ENCODE measurements around the gene NSMCE4A. TPM values are rescaled to one million over a fixed set of nuclear protein-coding genes. Genes with fewer than 3 reads are reported as not detected.

NSMCE4A gene
- total RNA-seq, 1 experiment from 2014 or later = 64.4 TPM

DNA sequence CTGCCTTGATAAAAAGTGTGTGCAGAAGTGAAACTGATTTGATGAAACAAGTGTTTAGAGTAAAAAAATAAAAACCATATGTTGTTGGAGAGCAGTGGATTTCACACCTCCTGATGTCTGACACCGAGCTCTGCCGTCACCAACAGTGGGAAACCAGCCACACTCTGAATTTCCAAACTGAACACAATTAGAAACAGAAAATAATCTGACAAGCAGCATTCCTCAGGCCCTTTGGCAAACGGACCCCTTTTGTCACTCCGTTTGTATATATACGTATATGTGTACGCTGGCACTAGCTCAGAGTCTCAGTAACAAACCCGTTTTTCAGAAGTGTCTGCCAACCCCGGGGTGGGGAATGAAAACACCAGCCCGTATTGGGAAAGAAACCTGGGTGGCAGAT, 46.4 kb upstream of the NSMCE4A start (continued):
- TF ChIP-seq, protein P1, sequence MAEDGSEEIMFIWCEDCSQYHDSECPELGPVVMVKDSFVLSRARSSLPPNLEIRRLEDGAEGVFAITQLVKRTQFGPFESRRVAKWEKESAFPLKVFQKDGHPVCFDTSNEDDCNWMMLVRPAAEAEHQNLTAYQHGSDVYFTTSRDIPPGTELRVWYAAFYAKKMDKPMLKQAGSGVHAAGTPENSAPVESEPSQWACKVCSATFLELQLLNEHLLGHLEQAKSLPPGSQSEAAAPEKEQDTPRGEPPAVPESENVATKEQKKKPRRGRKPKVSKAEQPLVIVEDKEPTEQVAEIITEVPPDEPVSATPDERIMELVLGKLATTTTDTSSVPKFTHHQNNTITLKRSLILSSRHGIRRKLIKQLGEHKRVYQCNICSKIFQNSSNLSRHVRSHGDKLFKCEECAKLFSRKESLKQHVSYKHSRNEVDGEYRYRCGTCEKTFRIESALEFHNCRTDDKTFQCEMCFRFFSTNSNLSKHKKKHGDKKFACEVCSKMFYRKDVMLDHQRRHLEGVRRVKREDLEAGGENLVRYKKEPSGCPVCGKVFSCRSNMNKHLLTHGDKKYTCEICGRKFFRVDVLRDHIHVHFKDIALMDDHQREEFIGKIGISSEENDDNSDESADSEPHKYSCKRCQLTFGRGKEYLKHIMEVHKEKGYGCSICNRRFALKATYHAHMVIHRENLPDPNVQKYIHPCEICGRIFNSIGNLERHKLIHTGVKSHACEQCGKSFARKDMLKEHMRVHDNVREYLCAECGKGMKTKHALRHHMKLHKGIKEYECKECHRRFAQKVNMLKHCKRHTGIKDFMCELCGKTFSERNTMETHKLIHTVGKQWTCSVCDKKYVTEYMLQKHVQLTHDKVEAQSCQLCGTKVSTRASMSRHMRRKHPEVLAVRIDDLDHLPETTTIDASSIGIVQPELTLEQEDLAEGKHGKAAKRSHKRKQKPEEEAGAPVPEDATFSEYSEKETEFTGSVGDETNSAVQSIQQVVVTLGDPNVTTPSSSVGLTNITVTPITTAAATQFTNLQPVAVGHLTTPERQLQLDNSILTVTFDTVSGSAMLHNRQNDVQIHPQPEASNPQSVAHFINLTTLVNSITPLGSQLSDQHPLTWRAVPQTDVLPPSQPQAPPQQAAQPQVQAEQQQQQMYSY (CRISPR knock-in tag; IDR thresholded peaks at IDR 0.05) = no peak
- no peak for TF ChIP-seq NFYB (CRISPR knock-in tag; conservative IDR thresholded peaks at IDR 0.05; ENCODE audit: low read depth)
- TF ChIP-seq, protein P2, sequence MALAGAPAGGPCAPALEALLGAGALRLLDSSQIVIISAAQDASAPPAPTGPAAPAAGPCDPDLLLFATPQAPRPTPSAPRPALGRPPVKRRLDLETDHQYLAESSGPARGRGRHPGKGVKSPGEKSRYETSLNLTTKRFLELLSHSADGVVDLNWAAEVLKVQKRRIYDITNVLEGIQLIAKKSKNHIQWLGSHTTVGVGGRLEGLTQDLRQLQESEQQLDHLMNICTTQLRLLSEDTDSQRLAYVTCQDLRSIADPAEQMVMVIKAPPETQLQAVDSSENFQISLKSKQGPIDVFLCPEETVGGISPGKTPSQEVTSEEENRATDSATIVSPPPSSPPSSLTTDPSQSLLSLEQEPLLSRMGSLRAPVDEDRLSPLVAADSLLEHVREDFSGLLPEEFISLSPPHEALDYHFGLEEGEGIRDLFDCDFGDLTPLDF (CRISPR knock-in tag; IDR thresholded peaks at IDR 0.05) = no peak
- TF ChIP-seq, protein P3, sequence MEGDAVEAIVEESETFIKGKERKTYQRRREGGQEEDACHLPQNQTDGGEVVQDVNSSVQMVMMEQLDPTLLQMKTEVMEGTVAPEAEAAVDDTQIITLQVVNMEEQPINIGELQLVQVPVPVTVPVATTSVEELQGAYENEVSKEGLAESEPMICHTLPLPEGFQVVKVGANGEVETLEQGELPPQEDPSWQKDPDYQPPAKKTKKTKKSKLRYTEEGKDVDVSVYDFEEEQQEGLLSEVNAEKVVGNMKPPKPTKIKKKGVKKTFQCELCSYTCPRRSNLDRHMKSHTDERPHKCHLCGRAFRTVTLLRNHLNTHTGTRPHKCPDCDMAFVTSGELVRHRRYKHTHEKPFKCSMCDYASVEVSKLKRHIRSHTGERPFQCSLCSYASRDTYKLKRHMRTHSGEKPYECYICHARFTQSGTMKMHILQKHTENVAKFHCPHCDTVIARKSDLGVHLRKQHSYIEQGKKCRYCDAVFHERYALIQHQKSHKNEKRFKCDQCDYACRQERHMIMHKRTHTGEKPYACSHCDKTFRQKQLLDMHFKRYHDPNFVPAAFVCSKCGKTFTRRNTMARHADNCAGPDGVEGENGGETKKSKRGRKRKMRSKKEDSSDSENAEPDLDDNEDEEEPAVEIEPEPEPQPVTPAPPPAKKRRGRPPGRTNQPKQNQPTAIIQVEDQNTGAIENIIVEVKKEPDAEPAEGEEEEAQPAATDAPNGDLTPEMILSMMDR (IDR thresholded peaks at IDR 0.05) = no peak
- TF ChIP-seq, protein P4, sequence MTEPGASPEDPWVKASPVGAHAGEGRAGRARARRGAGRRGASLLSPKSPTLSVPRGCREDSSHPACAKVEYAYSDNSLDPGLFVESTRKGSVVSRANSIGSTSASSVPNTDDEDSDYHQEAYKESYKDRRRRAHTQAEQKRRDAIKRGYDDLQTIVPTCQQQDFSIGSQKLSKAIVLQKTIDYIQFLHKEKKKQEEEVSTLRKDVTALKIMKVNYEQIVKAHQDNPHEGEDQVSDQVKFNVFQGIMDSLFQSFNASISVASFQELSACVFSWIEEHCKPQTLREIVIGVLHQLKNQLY (CRISPR knock-in tag; IDR thresholded peaks at IDR 0.05) = no peak
- TF ChIP-seq, protein P5, sequence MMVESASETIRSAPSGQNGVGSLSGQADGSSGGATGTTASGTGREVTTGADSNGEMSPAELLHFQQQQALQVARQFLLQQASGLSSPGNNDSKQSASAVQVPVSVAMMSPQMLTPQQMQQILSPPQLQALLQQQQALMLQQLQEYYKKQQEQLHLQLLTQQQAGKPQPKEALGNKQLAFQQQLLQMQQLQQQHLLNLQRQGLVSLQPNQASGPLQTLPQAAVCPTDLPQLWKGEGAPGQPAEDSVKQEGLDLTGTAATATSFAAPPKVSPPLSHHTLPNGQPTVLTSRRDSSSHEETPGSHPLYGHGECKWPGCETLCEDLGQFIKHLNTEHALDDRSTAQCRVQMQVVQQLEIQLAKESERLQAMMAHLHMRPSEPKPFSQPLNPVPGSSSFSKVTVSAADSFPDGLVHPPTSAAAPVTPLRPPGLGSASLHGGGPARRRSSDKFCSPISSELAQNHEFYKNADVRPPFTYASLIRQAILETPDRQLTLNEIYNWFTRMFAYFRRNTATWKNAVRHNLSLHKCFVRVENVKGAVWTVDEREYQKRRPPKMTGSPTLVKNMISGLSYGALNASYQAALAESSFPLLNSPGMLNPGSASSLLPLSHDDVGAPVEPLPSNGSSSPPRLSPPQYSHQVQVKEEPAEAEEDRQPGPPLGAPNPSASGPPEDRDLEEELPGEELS (CRISPR knock-in tag; IDR thresholded peaks at IDR 0.05) = no peak
- TF ChIP-seq, protein P6, sequence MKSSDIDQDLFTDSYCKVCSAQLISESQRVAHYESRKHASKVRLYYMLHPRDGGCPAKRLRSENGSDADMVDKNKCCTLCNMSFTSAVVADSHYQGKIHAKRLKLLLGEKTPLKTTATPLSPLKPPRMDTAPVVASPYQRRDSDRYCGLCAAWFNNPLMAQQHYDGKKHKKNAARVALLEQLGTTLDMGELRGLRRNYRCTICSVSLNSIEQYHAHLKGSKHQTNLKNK (CRISPR knock-in tag; IDR thresholded peaks at IDR 0.05) = no peak
- TF ChIP-seq, protein P7, sequence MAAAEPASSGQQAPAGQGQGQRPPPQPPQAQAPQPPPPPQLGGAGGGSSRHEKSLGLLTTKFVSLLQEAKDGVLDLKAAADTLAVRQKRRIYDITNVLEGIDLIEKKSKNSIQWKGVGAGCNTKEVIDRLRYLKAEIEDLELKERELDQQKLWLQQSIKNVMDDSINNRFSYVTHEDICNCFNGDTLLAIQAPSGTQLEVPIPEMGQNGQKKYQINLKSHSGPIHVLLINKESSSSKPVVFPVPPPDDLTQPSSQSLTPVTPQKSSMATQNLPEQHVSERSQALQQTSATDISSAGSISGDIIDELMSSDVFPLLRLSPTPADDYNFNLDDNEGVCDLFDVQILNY (CRISPR knock-in tag; IDR thresholded peaks at IDR 0.05) = no peak
- no peak for TF ChIP-seq ZNF416 (CRISPR knock-in tag; IDR thresholded peaks at IDR 0.05)
- TF ChIP-seq, protein P8, sequence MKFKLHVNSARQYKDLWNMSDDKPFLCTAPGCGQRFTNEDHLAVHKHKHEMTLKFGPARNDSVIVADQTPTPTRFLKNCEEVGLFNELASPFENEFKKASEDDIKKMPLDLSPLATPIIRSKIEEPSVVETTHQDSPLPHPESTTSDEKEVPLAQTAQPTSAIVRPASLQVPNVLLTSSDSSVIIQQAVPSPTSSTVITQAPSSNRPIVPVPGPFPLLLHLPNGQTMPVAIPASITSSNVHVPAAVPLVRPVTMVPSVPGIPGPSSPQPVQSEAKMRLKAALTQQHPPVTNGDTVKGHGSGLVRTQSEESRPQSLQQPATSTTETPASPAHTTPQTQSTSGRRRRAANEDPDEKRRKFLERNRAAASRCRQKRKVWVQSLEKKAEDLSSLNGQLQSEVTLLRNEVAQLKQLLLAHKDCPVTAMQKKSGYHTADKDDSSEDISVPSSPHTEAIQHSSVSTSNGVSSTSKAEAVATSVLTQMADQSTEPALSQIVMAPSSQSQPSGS (CRISPR knock-in tag; IDR thresholded peaks at IDR 0.05; ENCODE audit: borderline replicate concordance, low read depth) = no peak

DNA sequence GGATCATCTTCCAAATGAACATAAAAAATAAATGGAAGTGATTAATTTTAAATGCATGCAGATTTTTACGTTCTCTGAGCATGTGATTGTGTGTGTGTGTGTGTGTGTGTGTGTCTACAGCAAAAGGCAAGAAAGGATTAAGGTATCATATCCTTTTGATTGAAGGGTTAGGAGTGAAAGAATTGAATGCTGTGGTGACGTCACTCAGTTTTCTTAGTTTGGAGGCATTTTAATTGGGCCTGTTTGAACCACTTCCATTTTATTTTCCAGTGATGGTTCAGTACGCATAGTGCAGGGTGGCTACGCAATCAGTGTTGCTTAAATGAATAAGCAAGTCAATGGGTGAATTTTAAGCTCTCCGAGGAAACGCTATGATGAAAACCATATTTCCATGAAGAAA, 45.2 kb upstream of the NSMCE4A start:
- Mint-ChIP-seq H3K4me1 (peaks cover 25% of the 10 kb centered on the region), H3K4me3 (no peak overlapping the region), H3K9me3 (no peaks in the 10 kb centered on the region), H3K27me3 (ENCODE audit: low read depth) (no peaks in the 10 kb centered on the region), H3K27ac (no peak overlapping the region), H3K36me3 (no peaks in the 10 kb centered on the region)
- CTCF ChIA-PET = no interaction called here
- POLR2A ChIA-PET = no interaction called here
- no peak for ATAC-seq
- DNase-seq (ENCODE audit: low spot score) = no peak
- TF ChIP-seq GABPB1 (CRISPR knock-in tag; IDR thresholded peaks at IDR 0.05) (no peak), ZBTB21 (CRISPR knock-in tag; IDR thresholded peaks at IDR 0.05; ENCODE audit: borderline replicate concordance) (no peak), TEAD4 (CRISPR knock-in tag; IDR thresholded peaks at IDR 0.05) (no peak), ZNF317 (CRISPR knock-in tag; IDR thresholded peaks at IDR 0.05; ENCODE audit: borderline replicate concordance, low read depth) (no peak), MXD4 (CRISPR knock-in tag; IDR thresholded peaks at IDR 0.05; ENCODE audit: borderline replicate concordance) (no peak)
- TF ChIP-seq, protein P9, sequence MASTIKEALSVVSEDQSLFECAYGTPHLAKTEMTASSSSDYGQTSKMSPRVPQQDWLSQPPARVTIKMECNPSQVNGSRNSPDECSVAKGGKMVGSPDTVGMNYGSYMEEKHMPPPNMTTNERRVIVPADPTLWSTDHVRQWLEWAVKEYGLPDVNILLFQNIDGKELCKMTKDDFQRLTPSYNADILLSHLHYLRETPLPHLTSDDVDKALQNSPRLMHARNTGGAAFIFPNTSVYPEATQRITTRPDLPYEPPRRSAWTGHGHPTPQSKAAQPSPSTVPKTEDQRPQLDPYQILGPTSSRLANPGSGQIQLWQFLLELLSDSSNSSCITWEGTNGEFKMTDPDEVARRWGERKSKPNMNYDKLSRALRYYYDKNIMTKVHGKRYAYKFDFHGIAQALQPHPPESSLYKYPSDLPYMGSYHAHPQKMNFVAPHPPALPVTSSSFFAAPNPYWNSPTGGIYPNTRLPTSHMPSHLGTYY (CRISPR knock-in tag; IDR thresholded peaks at IDR 0.05) = no peak
- TF ChIP-seq, protein P10, sequence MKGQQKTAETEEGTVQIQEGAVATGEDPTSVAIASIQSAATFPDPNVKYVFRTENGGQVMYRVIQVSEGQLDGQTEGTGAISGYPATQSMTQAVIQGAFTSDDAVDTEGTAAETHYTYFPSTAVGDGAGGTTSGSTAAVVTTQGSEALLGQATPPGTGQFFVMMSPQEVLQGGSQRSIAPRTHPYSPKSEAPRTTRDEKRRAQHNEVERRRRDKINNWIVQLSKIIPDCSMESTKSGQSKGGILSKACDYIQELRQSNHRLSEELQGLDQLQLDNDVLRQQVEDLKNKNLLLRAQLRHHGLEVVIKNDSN (CRISPR knock-in tag; IDR thresholded peaks at IDR 0.05) = no peak
- TF ChIP-seq, protein P1 (CRISPR knock-in tag; IDR thresholded peaks at IDR 0.05) = no peak
